K562 (cell line): ENCODE results near the gene MED20. TPM values are rescaled to one million over a fixed set of nuclear protein-coding genes. Genes with fewer than 3 reads are reported as not detected.

Experiments
- ILK ChIP-seq: fragments of 450-650 bp; IDR thresholded peaks from 2 replicates; pipeline ENCODE4 v1.6.1; 2016; ENCODE audit warnings: missing genetic modification characterization, low read depth, mild to moderate bottlenecking, missing compliant biosample characterization, moderate library complexity, borderline replicate concordance
- NEUROD1 ChIP-seq: fragments of 150-350 bp; IDR thresholded peaks from 2 replicates; pipeline ENCODE4 v1.6.1; 2014; ENCODE audit warnings: borderline replicate concordance, low read length, low read depth; ENCODE audit not compliant: partially characterized antibody
- PBX2 ChIP-seq, 2 experiments: IDR thresholded peaks in 1 of 2; conservative IDR thresholded peaks in 1 of 2; 2 replicates each; pipeline ENCODE4 v1.6.1; 2016; ENCODE audit warnings: low read depth in 2 of 2, mild to moderate bottlenecking in 1 of 2, missing compliant biosample characterization in 1 of 2, missing genetic modification characterization in 1 of 2, moderate library complexity in 1 of 2
- RBM22 ChIP-seq: fragments of 200-400 bp; formaldehyde crosslinking; IDR thresholded peaks from 2 replicates; pipeline ENCODE4 v1.6.1; 2018; ENCODE audit warnings: low read length, low read depth; ENCODE audit not compliant: poor library complexity, severe bottlenecking
- RFX1 ChIP-seq: fragments of 450-650 bp; IDR thresholded peaks from 2 replicates; pipeline ENCODE4 v1.6.1; 2016; ENCODE audit warnings: mild to moderate bottlenecking, moderate library complexity
- ZBTB12 ChIP-seq: fragments of 250-450 bp; sonication (Bioruptor Pico); IDR thresholded peaks from 2 replicates; pipeline ENCODE4 v1.4.0; 2020
- ZBTB40 ChIP-seq, 2 experiments: fragments of 450-650 bp in 1 of 2; sonication (generic) in 1 of 2; formaldehyde crosslinking in 1 of 2; IDR thresholded peaks; 2 replicates each; pipeline versions ENCODE4 v1.7.1 to v1.9.0; 2016 to 2022; ENCODE audit warnings: inconsistent platforms in 1 of 2, mild to moderate bottlenecking in 1 of 2, missing genetic modification reagents in 1 of 2
- ZNF740 ChIP-seq, 3 experiments: fragments of 200-800 bp in 1 of 3; sonication (Bioruptor generic) in 1 of 3; sonication (generic) in 1 of 3; formaldehyde crosslinking in 1 of 3; IDR thresholded peaks; 2 replicates each; pipeline versions ENCODE4 v1.6.1 to v1.8.0; 2016 to 2022; ENCODE audit warnings: mild to moderate bottlenecking in 2 of 3, missing compliant biosample characterization in 2 of 3, missing genetic modification characterization in 2 of 3, missing genetic modification reagents in 1 of 3
- polyA plus RNA-seq, 8 experiments: library from polyadenylated mRNA; depleted of rRNA in 4 of 8; stranded (reverse) in 5 of 8; unstranded in 3 of 8; fragments of >200 nt; fragmentation: Nextera tagmentation in 2 of 8; fragmentation: Illumina TruSeq in 1 of 8; extraction: Ambion mirVana in 2 of 8; extraction: Trizol in 1 of 8; gene quantifications; 2 replicates each; pipeline versions ENCODE4 v1.2.1 to v1.2.3, GENCODE V29; 2011 to 2014; ENCODE audit warnings: inconsistent platforms in 1 of 8, missing spikeins in 1 of 8
- total RNA-seq, 7 experiments: library from RNA; depleted of rRNA in 6 of 7; stranded (reverse); fragments of >200 nt in 6 of 7; fragmentation: Illumina TruSeq in 2 of 7; extraction: Trizol in 2 of 7; gene quantifications; 2 replicates each; pipeline versions ENCODE4 v1.2.1 to v1.2.3, GENCODE V29; 2011 to 2021; ENCODE audit warnings: low replicate concordance in 1 of 7

MED20 gene
- total and polyA plus RNA-seq, 9 of the 15 experiments (the other 6 are each of a cell fraction or from before 2014, with no cell fraction given) = 27.3 to 80.9 (median 46.0) TPM

- TF ChIP-seq ZBTB40 (IDR thresholded peaks at IDR 0.05) = no peak; the same call in 1 of the 2 replicates
- no peak for TF ChIP-seq ZBTB40 (CRISPR knock-in tag; IDR thresholded peaks at IDR 0.05)
- no peak for TF ChIP-seq NEUROD1
- TF ChIP-seq ZNF740 (CRISPR knock-in tag; IDR thresholded peaks at IDR 0.05) = no peak
- TF ChIP-seq ZNF740 (tag; IDR thresholded peaks at IDR 0.05) = no peak
- TF ChIP-seq RFX1 = no peak
- TF ChIP-seq ILK = no peak
- TF ChIP-seq RBM22 = no peak
- no peak for TF ChIP-seq ZBTB12 (CRISPR knock-in tag)
- TF ChIP-seq PBX2 (CRISPR knock-in tag; IDR thresholded peaks at IDR 0.05; ENCODE audit: low read depth) = no peak
- no peak for TF ChIP-seq PBX2 (tag; conservative IDR thresholded peaks at IDR 0.05; ENCODE audit: low read depth)
Observed at GRCh38 chr6:41895300-41896233, 25.4 kb downstream of the MED20 start, which contains the start of gene USP49 (continued).
